H9 (cell line): ENCODE results near the gene RIT2. TPM values are rescaled to one million over a fixed set of nuclear protein-coding genes. Genes with fewer than 3 reads are reported as not detected.

Experiments used
- DNase-seq: peaks from one replicate; pipeline ENCODE4 v3.0.0-alpha.2; 2017
- H2AFZ ChIP-seq: one replicate; pipeline ENCODE4 v1.6.1; 2013; ENCODE audit warnings: mild to moderate bottlenecking, low read length, control low read depth, moderate library complexity
- H2AK5ac ChIP-seq: 2 replicates; pipeline ENCODE4 v1.6.1; 2013; ENCODE audit warnings: low read length, control low read depth, mixed read lengths; ENCODE audit not compliant: insufficient read length
- H2BK120ac ChIP-seq: one replicate; pipeline ENCODE4 v1.6.1; 2013; ENCODE audit warnings: low read depth, mild to moderate bottlenecking, low read length, control low read depth, inconsistent platforms; ENCODE audit not compliant: poor library complexity, severe bottlenecking
- H2BK12ac ChIP-seq: 2 replicates; pipeline ENCODE4 v1.6.1; 2013; ENCODE audit warnings: low read length, control low read depth, mixed read lengths, low read depth; ENCODE audit not compliant: insufficient read length
- H2BK15ac ChIP-seq: 2 replicates; pipeline ENCODE4 v1.6.1; 2013; ENCODE audit warnings: low read depth, low read length, control low read depth
- H2BK20ac ChIP-seq: one replicate; pipeline ENCODE4 v1.6.1; 2013; ENCODE audit warnings: low read depth, mild to moderate bottlenecking, low read length, control low read depth, inconsistent platforms; ENCODE audit not compliant: poor library complexity, severe bottlenecking
- H2BK5ac ChIP-seq: 2 replicates; pipeline ENCODE4 v1.6.1; 2013; ENCODE audit warnings: low read length, control low read depth, mixed read lengths; ENCODE audit not compliant: insufficient read length
- H3K14ac ChIP-seq: 2 replicates; pipeline ENCODE4 v1.6.1; 2013; ENCODE audit warnings: low read length, control low read depth; ENCODE audit not compliant: insufficient read depth
- H3K18ac ChIP-seq: 2 replicates; pipeline ENCODE4 v1.6.1; 2013; ENCODE audit warnings: low read depth, mild to moderate bottlenecking, mixed read lengths, low read length, control low read depth; ENCODE audit not compliant: insufficient read length
- H3K23ac ChIP-seq: 2 replicates; pipeline ENCODE4 v1.6.1; 2013; ENCODE audit warnings: low read length, control low read depth, mixed read lengths, low read depth; ENCODE audit not compliant: insufficient read length
- H3K23me2 ChIP-seq: 2 replicates; pipeline ENCODE4 v1.6.1; 2013; ENCODE audit warnings: low read depth, mild to moderate bottlenecking, mixed read lengths, low read length, control low read depth; ENCODE audit not compliant: insufficient read length, poor library complexity, severe bottlenecking
- H3K27ac ChIP-seq: 2 replicates; pipeline ENCODE4 v1.5.1; 2013; ENCODE audit warnings: low read length, control low read depth, mixed read lengths, low read depth; ENCODE audit not compliant: insufficient read length
- H3K27me3 ChIP-seq: 2 replicates; pipeline ENCODE4 v1.6.1; 2013; ENCODE audit warnings: low read length, control low read depth, inconsistent platforms; ENCODE audit not compliant: insufficient read depth
- H3K4ac ChIP-seq: 2 replicates; pipeline ENCODE4 v1.6.1; 2013; ENCODE audit warnings: low read depth, mild to moderate bottlenecking, control low read depth, inconsistent platforms, low read length, moderate library complexity
- H3K4me1 ChIP-seq: 2 replicates; pipeline ENCODE4 v1.6.1; 2013; ENCODE audit warnings: low read length, control low read depth, inconsistent platforms; ENCODE audit not compliant: insufficient read depth
- H3K4me2 ChIP-seq: 2 replicates; pipeline ENCODE4 v1.6.1; 2013; ENCODE audit warnings: low read length, control low read depth, mixed read lengths; ENCODE audit not compliant: insufficient read length, insufficient read depth
- H3K56ac ChIP-seq: 2 replicates; pipeline ENCODE4 v1.6.1; 2013; ENCODE audit warnings: low read depth, mild to moderate bottlenecking, mixed read lengths, low read length, control low read depth; ENCODE audit not compliant: insufficient read length
- H3K79me1 ChIP-seq: 2 replicates; pipeline ENCODE4 v1.6.1; 2013; ENCODE audit warnings: low read depth, mild to moderate bottlenecking, moderate library complexity, low read length, control low read depth, inconsistent platforms; ENCODE audit not compliant: insufficient read depth, poor library complexity, severe bottlenecking
- H3K79me2 ChIP-seq: 2 replicates; pipeline ENCODE4 v1.6.1; 2013; ENCODE audit warnings: low read length, control low read depth, inconsistent platforms; ENCODE audit not compliant: insufficient read depth
- H3K9ac ChIP-seq: 2 replicates; pipeline ENCODE4 v1.6.1; 2013; ENCODE audit warnings: low read length, control low read depth, mixed read lengths; ENCODE audit not compliant: insufficient read length; ENCODE audit errors: extremely low read depth
- H3K9me3 ChIP-seq: one replicate; pipeline ENCODE4 v1.6.1; 2013; ENCODE audit warnings: low read depth, low read length, inconsistent platforms; ENCODE audit not compliant: control insufficient read depth
- H3T11ph ChIP-seq: one replicate; pipeline ENCODE4 v1.6.1; 2013; ENCODE audit warnings: mild to moderate bottlenecking, low read length, control low read depth, inconsistent platforms
- H4K20me1 ChIP-seq: one replicate; pipeline ENCODE4 v1.6.1; 2013; ENCODE audit not compliant: control insufficient read depth, insufficient read length, insufficient read depth
- H4K5ac ChIP-seq: 2 replicates; pipeline ENCODE4 v1.6.1; 2013; ENCODE audit warnings: low read depth, mild to moderate bottlenecking, mixed read lengths, low read length, control low read depth; ENCODE audit not compliant: insufficient read length
- H4K8ac ChIP-seq: replicated peaks from 2 replicates; pipeline ENCODE4 v1.6.1; 2013; ENCODE audit warnings: low read length, control low read depth, mixed read lengths, low read depth; ENCODE audit not compliant: insufficient read length
- H4K91ac ChIP-seq: 2 replicates; pipeline ENCODE4 v1.6.1; 2013; ENCODE audit warnings: low read depth, mild to moderate bottlenecking, moderate library complexity, mixed read lengths, low read length, control low read depth; ENCODE audit not compliant: insufficient read length
- H3K27ac Mint-ChIP-seq, 3 experiments: 2 replicates in 2 of 3; 3 replicates in 1 of 3; pipeline ENCODE4 v1.8.0; 2020 to 2021; ENCODE audit warnings: mixed read lengths in 3 of 3, mild to moderate bottlenecking in 1 of 3, moderate library complexity in 1 of 3
- H3K27me3 Mint-ChIP-seq: 2 replicates; pipeline ENCODE4 v1.8.0; 2021; ENCODE audit warnings: low read depth, mild to moderate bottlenecking, moderate library complexity, mixed read lengths
- H3K36me3 Mint-ChIP-seq, 3 experiments: 2 replicates in 2 of 3; 3 replicates in 1 of 3; pipeline ENCODE4 v1.8.0; 2020 to 2021; ENCODE audit warnings: low read depth in 3 of 3, mixed read lengths in 3 of 3; ENCODE audit not compliant: insufficient read depth in 1 of 3
- H3K4me1 Mint-ChIP-seq, 2 experiments: 2 replicates each; pipeline ENCODE4 v1.8.0; 2020; ENCODE audit warnings: mixed read lengths in 2 of 2
- H3K4me3 Mint-ChIP-seq, 2 experiments: 2 replicates in 1 of 2; 3 replicates in 1 of 2; pipeline ENCODE4 v1.8.0; 2020 to 2021; ENCODE audit warnings: mild to moderate bottlenecking in 2 of 2, mixed read lengths in 2 of 2, moderate library complexity in 1 of 2
- H3K9me3 Mint-ChIP-seq, 2 experiments: 2 replicates in 1 of 2; 3 replicates in 1 of 2; pipeline ENCODE4 v1.8.0; 2020; ENCODE audit warnings: mild to moderate bottlenecking in 2 of 2, mixed read lengths in 2 of 2, moderate library complexity in 1 of 2
- total RNA-seq: library from RNA; stranded (reverse); gene quantifications from 2 replicates; pipeline ENCODE4 v1.2.1, GENCODE V29; 2021
- TF ChIP-seq, protein P1 (sequence below): fragments of 200-600 bp; sonication (generic); conservative IDR thresholded peaks from 3 replicates; pipeline ENCODE4 v1.8.0; 2021; ENCODE audit warnings: antibody characterized with exemption, mild to moderate bottlenecking

Gene RIT2
- total RNA-seq, 1 experiment from 2014 or later: 1.2 TPM

- Histone ChIP-seq H4K5ac (no peak overlapping the region), H3K9me3 (no peaks in the 10 kb centered on the region), H3K23me2 (no peaks in the 10 kb centered on the region), H2BK120ac (no peak overlapping the region), H3K27ac (no peak overlapping the region), H3K9ac (no peak overlapping the region), H2AK5ac (no peak overlapping the region), H3K56ac (no peak overlapping the region), H3T11ph (no peak overlapping the region), H3K79me2 (no peaks in the 10 kb centered on the region), H3K4me2 (no peak overlapping the region), H2BK15ac (no peak overlapping the region), H3K4me1 (no peaks in the 10 kb centered on the region), H3K79me1 (no peaks in the 10 kb centered on the region), H2BK12ac (no peak overlapping the region), H3K14ac (no peak overlapping the region), H4K8ac (no peak overlapping the region), H3K23ac (no peak overlapping the region), H4K20me1 (no peaks in the 10 kb centered on the region), H2AFZ (no peak overlapping the region), H3K18ac (no peak overlapping the region), H2BK5ac (no peak overlapping the region), H3K4ac (no peak overlapping the region), H4K91ac (no peak overlapping the region), H2BK20ac (no peak overlapping the region), H3K27me3 (no peaks in the 10 kb centered on the region)
- Mint-ChIP-seq H3K4me1 (peaks cover 19 to 20% of the 10 kb centered on the region in 2 experiments), H3K9me3 (no peaks in the 10 kb centered on the region), H3K27me3 (no peaks in the 10 kb centered on the region), H3K27ac (no peak overlapping the region), H3K4me3 (no peak overlapping the region), H3K36me3 (0 out of 7 replicates have a peak, but pooled peaks cover 0 to 2% (median 2%) of the 10 kb centered on the region in 3 experiments)
- TF ChIP-seq, protein P1, sequence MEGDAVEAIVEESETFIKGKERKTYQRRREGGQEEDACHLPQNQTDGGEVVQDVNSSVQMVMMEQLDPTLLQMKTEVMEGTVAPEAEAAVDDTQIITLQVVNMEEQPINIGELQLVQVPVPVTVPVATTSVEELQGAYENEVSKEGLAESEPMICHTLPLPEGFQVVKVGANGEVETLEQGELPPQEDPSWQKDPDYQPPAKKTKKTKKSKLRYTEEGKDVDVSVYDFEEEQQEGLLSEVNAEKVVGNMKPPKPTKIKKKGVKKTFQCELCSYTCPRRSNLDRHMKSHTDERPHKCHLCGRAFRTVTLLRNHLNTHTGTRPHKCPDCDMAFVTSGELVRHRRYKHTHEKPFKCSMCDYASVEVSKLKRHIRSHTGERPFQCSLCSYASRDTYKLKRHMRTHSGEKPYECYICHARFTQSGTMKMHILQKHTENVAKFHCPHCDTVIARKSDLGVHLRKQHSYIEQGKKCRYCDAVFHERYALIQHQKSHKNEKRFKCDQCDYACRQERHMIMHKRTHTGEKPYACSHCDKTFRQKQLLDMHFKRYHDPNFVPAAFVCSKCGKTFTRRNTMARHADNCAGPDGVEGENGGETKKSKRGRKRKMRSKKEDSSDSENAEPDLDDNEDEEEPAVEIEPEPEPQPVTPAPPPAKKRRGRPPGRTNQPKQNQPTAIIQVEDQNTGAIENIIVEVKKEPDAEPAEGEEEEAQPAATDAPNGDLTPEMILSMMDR: no peak
- no peak for DNase-seq
Observed at GRCh38 chr18:42830936-42831335, 284.5 kb downstream of the RIT2 start.
